WERI-Rb-1 (cell line): ENCODE results near the gene DRG2.

Source experiments
- DNase-seq: peaks from one replicate; pipeline ENCODE4 v3.0.0-alpha.2; 2020
- H3K27ac ChIP-seq: fragments of 250-450 bp; sonication (Bioruptor Pico); 2 replicates; pipeline ENCODE4 v1.5.1; 2020; ENCODE audit warnings: mild to moderate bottlenecking, moderate library complexity
- H3K27me3 ChIP-seq: fragments of 250-450 bp; sonication (Bioruptor Pico); 2 replicates; pipeline ENCODE4 v1.5.1; 2021; ENCODE audit warnings: mild to moderate bottlenecking, low read depth, moderate library complexity; ENCODE audit not compliant: insufficient read depth, severe bottlenecking
- H3K36me3 ChIP-seq: fragments of 250-450 bp; sonication (Bioruptor Pico); 2 replicates; pipeline ENCODE4 v1.5.1; 2020; ENCODE audit warnings: mild to moderate bottlenecking, moderate library complexity
- H3K4me3 ChIP-seq: 2 replicates; pipeline ENCODE4 v1.5.1; 2011; ENCODE audit warnings: low read depth, mild to moderate bottlenecking, control low read depth, low read length
- H3K9me3 ChIP-seq: fragments of 250-450 bp; sonication (Bioruptor Pico); 2 replicates; pipeline ENCODE4 v1.5.1; 2021; ENCODE audit warnings: mild to moderate bottlenecking, moderate library complexity; ENCODE audit not compliant: severe bottlenecking
- CTCF ChIP-seq: IDR thresholded peaks from 2 replicates; pipeline ENCODE4 v1.5.1; 2011; ENCODE audit warnings: low read depth, mild to moderate bottlenecking, control low read depth, inconsistent platforms, low read length

The DRG2 gene

GRCh38 chr17:18124345-18125126, 36.8 kb downstream of the DRG2 start:
- Histone ChIP-seq H3K27ac (no peak overlapping the region), H3K9me3 (peaks cover 9% of the 10 kb centered on the region), H3K27me3 (no peaks in the 10 kb centered on the region), H3K36me3 (no peaks in the 10 kb centered on the region), H3K4me3 (no peak overlapping the region)
- DNase-seq, result no peak
- no peak for TF ChIP-seq CTCF

GRCh38 chr17:18129041-18129502, 41.3 kb downstream of the DRG2 start:
- DNase-seq, result no peak
- TF ChIP-seq CTCF, result no peak
- Histone ChIP-seq H3K27me3 (no peaks in the 10 kb centered on the region), H3K9me3 (no peaks in the 10 kb centered on the region), H3K4me3 (no peak overlapping the region), H3K36me3 (no peaks in the 10 kb centered on the region), H3K27ac (no peak overlapping the region)

GRCh38 chr17:18132711-18133110, 45.0 kb downstream of the DRG2 start:
- no peak for TF ChIP-seq CTCF

GRCh38 chr17:18136357-18136756, 48.6 kb downstream of the DRG2 start:
- Histone ChIP-seq H3K4me3 (no peak overlapping the region), H3K9me3 (no peaks in the 10 kb centered on the region), H3K27ac (no peak overlapping the region), H3K36me3 (no peaks in the 10 kb centered on the region), H3K27me3 (no peaks in the 10 kb centered on the region)
- TF ChIP-seq CTCF, result no peak
- DNase-seq, result no peak

More at GRCh38 chr17:18132711-18133110, 45.0 kb downstream of the DRG2 start:
- Histone ChIP-seq H3K4me3 (no peak overlapping the region), H3K36me3 (no peaks in the 10 kb centered on the region), H3K9me3 (no peaks in the 10 kb centered on the region), H3K27ac (no peak overlapping the region), H3K27me3 (no peaks in the 10 kb centered on the region)
- DNase-seq, result no peak

- Histone ChIP-seq H3K36me3 (no peaks in the 10 kb centered on the region), H3K4me3 (no peak overlapping the region), H3K27ac (no peak overlapping the region), H3K27me3 (no peaks in the 10 kb centered on the region), H3K9me3 (no peaks in the 10 kb centered on the region)
- no peak for TF ChIP-seq CTCF
- peak; percentile 38 for DNase-seq
Measured at GRCh38 chr17:18138065-18138749, 50.5 kb downstream of the DRG2 start.
